GM18909 (cell line): ENCODE measurements around the gene TBC1D10A.

ENCODE experiments used
- ATAC-seq: cut with Tn5 transposase; IDR thresholded peaks from one replicate; pipeline ENCODE4 v1.9.1; 2021; ENCODE audit warnings: mild to moderate bottlenecking; ENCODE audit not compliant: unreplicated experiment, poor library complexity

TBC1D10A gene

GRCh38 chr22:30273711-30274436, 52.9 kb downstream of the TBC1D10A start:
- ATAC-seq = no peak

- ATAC-seq = no peak
Measured at GRCh38 chr22:30272781-30273601, 53.8 kb downstream of the TBC1D10A start.

- ATAC-seq = no peak
Measured at GRCh38 chr22:30270832-30271231, 55.9 kb downstream of the TBC1D10A start.

- no peak for ATAC-seq
Measured at GRCh38 chr22:30268331-30268730, 58.4 kb downstream of the TBC1D10A start.

- no peak for ATAC-seq
Measured at GRCh38 chr22:30267382-30268302, 59.1 kb downstream of the TBC1D10A start.

- no peak for ATAC-seq
Measured at GRCh38 chr22:30266445-30267381, 60.0 kb downstream of the TBC1D10A start, which contains the start of gene OSM. OSM (minus strand) TSS chr22:30266851; CDS start chr22:30266799, 52 bp downstream.

- peak; percentile 69 for ATAC-seq
Measured at GRCh38 chr22:30265823-30266444, 60.8 kb downstream of the TBC1D10A start.

GRCh38 chr22:30265131-30265720, 61.5 kb downstream of the TBC1D10A start:
- no peak for ATAC-seq

GRCh38 chr22:30263883-30264282, 62.9 kb downstream of the TBC1D10A start:
- ATAC-seq = no peak

GRCh38 chr22:30262917-30263741, 63.6 kb downstream of the TBC1D10A start:
- ATAC-seq = no peak

- no peak for ATAC-seq
Measured at GRCh38 chr22:30262112-30262511, 64.6 kb downstream of the TBC1D10A start.

GRCh38 chr22:30261134-30261533, 65.6 kb downstream of the TBC1D10A start:
- no peak for ATAC-seq

GRCh38 chr22:30260682-30261081, 66.1 kb downstream of the TBC1D10A start:
- no peak for ATAC-seq

- ATAC-seq = no peak
Measured at GRCh38 chr22:30260276-30260675, 66.5 kb downstream of the TBC1D10A start.

GRCh38 chr22:30254314-30254713, 72.4 kb downstream of the TBC1D10A start:
- ATAC-seq = no peak

GRCh38 chr22:30253205-30253852, 73.4 kb downstream of the TBC1D10A start:
- ATAC-seq = no peak
